ENCODE data around the gene OPA3. TPM values are rescaled to one million over a fixed set of nuclear protein-coding genes. Genes with fewer than 3 reads are reported as not detected.

OPA3 gene
- total and polyA plus RNA-seq, 12 donors: 10.2 to 27.9 (median 23.5) TPM

DNA sequence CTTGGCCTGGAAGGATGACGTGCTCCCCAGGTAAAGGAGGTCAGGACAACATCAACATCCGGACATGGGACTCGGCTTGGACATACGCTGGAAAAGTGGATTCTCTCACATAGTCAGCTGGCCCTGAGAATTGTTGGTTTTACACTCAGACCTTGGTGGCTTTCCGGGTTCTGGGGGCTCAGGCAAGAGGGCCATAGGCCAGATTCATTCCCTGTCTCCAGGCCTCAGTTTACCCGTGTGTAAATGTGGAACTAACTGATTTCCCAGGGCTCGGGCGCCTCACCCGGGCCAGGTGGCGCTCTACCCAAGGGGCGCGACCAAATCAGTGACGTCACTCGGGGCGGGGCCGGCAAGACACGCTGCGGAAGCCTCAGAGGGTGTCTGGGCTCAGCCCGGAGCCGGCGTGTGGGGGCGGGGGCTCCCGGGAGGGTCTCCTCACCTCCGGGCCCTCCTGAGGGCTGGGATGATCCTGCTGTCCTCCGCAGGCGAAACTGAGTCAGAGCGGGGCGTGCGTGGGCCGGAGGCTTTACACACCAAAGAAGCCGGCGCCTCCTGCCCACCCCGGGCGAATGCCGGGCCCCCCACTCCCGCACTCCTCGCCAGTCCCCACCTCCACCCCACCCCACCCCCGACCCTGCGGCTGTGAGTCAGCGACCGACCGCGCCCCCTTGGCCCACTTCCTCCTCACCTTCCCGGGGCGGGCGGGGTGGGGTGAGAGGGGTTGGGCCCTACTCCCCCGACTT, 78.2 kb downstream of the OPA3 start:
- H3K27me3 ChIP-seq: no peaks in the 10 kb centered on the region
- peaks cover 0 to 8% (median 0%) of the 10 kb centered on the region in 9 donors for H3K36me3 ChIP-seq
- WGBS, 2 donors: 1 to 2% methylated on average over 36 to 47 of the region's 47 CpGs
- H3K4me3 ChIP-seq: peak overlapping the region; percentile 76 to 100 (median 97)
- TF ChIP-seq, protein P1, sequence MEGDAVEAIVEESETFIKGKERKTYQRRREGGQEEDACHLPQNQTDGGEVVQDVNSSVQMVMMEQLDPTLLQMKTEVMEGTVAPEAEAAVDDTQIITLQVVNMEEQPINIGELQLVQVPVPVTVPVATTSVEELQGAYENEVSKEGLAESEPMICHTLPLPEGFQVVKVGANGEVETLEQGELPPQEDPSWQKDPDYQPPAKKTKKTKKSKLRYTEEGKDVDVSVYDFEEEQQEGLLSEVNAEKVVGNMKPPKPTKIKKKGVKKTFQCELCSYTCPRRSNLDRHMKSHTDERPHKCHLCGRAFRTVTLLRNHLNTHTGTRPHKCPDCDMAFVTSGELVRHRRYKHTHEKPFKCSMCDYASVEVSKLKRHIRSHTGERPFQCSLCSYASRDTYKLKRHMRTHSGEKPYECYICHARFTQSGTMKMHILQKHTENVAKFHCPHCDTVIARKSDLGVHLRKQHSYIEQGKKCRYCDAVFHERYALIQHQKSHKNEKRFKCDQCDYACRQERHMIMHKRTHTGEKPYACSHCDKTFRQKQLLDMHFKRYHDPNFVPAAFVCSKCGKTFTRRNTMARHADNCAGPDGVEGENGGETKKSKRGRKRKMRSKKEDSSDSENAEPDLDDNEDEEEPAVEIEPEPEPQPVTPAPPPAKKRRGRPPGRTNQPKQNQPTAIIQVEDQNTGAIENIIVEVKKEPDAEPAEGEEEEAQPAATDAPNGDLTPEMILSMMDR (IDR thresholded peaks at IDR 0.05): peak in 8 of 9 donors; percentile 27 to 76 (median 54)
- ATAC-seq (peak; percentile 78 to 88 (median 83)), DNase-seq (peak; percentile 95)
- peaks cover 0 to 48% (median 21%) of the 10 kb centered on the region in 9 donors for H3K4me1 ChIP-seq
- H3K9me3 ChIP-seq: no peaks in the 10 kb centered on the region
- H3K27ac ChIP-seq: peak overlapping the region; percentile 76 to 99 (median 97)
- intact Hi-C loops (cut with DNase I): loop anchor here in 2 of 10 donors (5.0 kb wide), 2 partner anchors 66 to 71 kb away; no protein-coding TSS in a partner anchor

DNA sequence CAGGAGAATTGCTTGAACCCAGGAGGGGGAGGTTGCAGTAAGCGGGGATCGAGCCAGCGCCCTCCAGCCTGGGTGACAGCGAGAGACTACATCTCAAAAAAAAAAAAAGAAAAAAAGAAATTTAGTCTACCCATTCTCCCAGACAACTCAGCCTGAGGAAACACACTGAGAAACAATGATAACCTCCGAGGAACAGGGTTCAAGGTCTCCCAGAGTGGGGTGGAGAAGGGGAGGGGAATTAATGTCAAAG, 78.7 kb downstream of the OPA3 start:
- intact Hi-C loops (cut with DNase I): loop anchor here in 2 of 10 donors (5.0 kb wide), 2 partner anchors 66 to 71 kb away; no protein-coding TSS in a partner anchor

DNA sequence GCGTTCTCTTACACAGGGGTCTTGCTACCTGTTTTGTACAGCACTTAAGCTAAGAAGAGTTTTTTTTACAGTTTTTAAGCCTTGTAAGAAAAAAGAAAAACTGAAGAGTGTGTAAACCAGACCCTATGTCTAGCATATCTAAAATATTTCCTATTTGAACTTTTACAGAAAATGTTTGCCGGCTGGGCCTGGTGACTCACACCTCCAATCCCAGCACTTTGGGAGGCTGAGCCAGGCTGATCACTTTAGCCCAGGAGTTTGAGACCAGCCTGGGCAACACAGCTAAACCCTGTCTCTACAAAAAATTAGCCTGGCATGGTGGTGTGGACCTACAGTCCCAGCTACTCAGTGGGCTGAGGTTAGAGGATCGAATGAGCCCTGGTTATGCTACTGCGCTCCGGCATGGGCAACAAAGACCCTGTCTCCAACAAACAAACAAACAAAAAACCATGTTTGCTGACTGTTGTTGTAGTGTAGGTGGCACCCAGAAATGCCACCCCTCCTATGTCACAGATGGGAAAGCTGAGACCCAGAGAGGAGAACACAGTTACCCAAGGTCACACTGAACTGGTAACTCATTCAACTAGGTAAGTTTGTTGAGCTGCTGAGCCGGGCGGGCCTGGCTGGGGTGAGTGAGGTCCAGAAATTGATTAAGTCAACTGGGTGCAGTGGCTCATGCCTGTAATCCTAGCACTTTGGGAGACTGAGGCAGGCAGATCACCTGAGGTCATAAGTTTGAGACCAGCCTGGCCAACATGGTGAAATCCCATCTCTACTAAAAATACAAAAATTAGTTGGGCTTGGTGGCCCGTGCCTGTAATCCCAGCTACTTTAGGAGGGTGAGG, 79.2 kb downstream of the OPA3 start:
- Histone ChIP-seq H3K27ac (peak overlapping the region in 7 of 10 donors; percentile 84 to 99 (median 98)), H3K9me3 (no peaks in the 10 kb centered on the region), H3K27me3 (peaks cover 0 to 9% (median 0%) of the 10 kb centered on the region in 7 donors), H3K36me3 (peaks cover 0 to under 1% (median 0%) of the 10 kb centered on the region in 9 donors), H3K4me1 (peaks cover 0 to 43% (median 12%) of the 10 kb centered on the region in 9 donors), H3K4me3 (no peak overlapping the region)
- TF ChIP-seq, protein P1 (IDR thresholded peaks at IDR 0.05): no peak
- WGBS, 2 donors: 85 to 89% methylated on average over 8 of the region's 8 CpGs
- intact Hi-C loops (cut with DNase I): loop anchor here in 2 of 10 donors (5.0 kb wide), 2 partner anchors 67 to 72 kb away; no protein-coding TSS in a partner anchor
- ATAC-seq (no peak), DNase-seq (no peak)

More for the DNA sequence above, 78.7 kb downstream of the OPA3 start:
- peaks cover 0 to 4% (median 0%) of the 10 kb centered on the region in 7 donors for H3K27me3 ChIP-seq
- H3K4me1 ChIP-seq: peaks cover 0 to 48% (median 18%) of the 10 kb centered on the region in 9 donors
- H3K9me3 ChIP-seq: no peaks in the 10 kb centered on the region
- 60 to 68% methylated on average over 5 of the region's 5 CpGs for WGBS, 2 donors
- H3K4me3 ChIP-seq: peak overlapping the region in 6 of 10 donors; percentile 76 to 100 (median 96)
- H3K27ac ChIP-seq: peak overlapping the region; percentile 76 to 99 (median 97)
- ATAC-seq: no peak
- no peak for DNase-seq
- H3K36me3 ChIP-seq: peaks cover 0 to 4% (median 0%) of the 10 kb centered on the region in 9 donors
- TF ChIP-seq, protein P1 (IDR thresholded peaks at IDR 0.05): no peak

DNA sequence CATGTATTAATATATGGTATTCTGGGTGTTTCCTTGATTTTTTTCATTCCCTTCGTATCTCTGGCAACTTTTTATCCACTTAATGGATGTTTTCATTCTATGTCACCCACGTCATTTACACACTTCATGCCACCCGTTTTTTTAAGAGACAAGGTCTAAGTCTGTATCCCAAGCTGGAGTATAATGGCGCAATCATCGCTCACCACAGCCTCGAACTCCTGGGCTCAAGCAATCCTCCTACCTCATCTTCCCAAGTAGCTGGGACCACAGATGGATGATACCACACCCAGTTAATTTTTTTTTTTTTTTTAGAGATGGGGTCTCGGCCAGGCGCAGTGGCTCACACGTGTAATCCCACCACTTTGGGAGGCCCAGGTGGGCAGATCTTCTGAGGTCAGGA, 80.7 kb downstream of the OPA3 start:
- DNase-seq: no peak
- TF ChIP-seq, protein P1 (IDR thresholded peaks at IDR 0.05): no peak
- no peak overlapping the region for H3K27ac ChIP-seq
- no peaks in the 10 kb centered on the region for H3K36me3 ChIP-seq
- H3K9me3 ChIP-seq: no peaks in the 10 kb centered on the region
- WGBS, 2 donors: 88 to 89% methylated on average over 9 of the region's 9 CpGs
- intact Hi-C loops (cut with DNase I): no loop called here
- H3K27me3 ChIP-seq: peaks cover 0 to 23% (median 13%) of the 10 kb centered on the region in 7 donors
- peaks cover 2 to 44% (median 9%) of the 10 kb centered on the region in 9 donors for H3K4me1 ChIP-seq
- ATAC-seq: no peak
- H3K4me3 ChIP-seq: no peak overlapping the region

All from heart right ventricle (tissue), 16 donors.